GM23338 (cell line): ENCODE results near the gene TRIM59. TPM values are rescaled to one million over a fixed set of nuclear protein-coding genes. Genes with fewer than 3 reads are reported as not detected.

Experiments
- ATAC-seq: fragments of 200-7000 bp; cut with Tn5 transposase; 3 replicates; pipeline ENCODE4 v1.9.1; 2020
- DNase-seq: peaks from one replicate; pipeline ENCODE4 v3.0.0-alpha.2; 2015; ENCODE audit warnings: low spot score
- H2AFZ ChIP-seq: fragments of 200-600 bp; sonication (generic); 2 replicates; pipeline ENCODE4 v1.8.0; 2016; ENCODE audit warnings: antibody characterized with exemption, mild to moderate bottlenecking, moderate library complexity
- H3F3A ChIP-seq: fragments of 200-600 bp; sonication (generic); replicated peaks from 2 replicates; pipeline ENCODE4 v1.8.0; 2017; ENCODE audit warnings: antibody characterized with exemption, mixed run types, low read depth
- H3K27ac ChIP-seq: fragments of 200-600 bp; sonication (generic); 2 replicates; pipeline ENCODE4 v1.6.1; 2016; ENCODE audit warnings: low read depth
- H3K27me3 ChIP-seq: fragments of 200-600 bp; sonication (generic); 2 replicates; pipeline ENCODE4 v1.8.0; 2016; ENCODE audit warnings: mild to moderate bottlenecking, mixed run types, moderate library complexity; ENCODE audit not compliant: insufficient read depth
- H3K36me3 ChIP-seq: fragments of 200-600 bp; sonication (generic); 2 replicates; pipeline ENCODE4 v1.8.0; 2016; ENCODE audit warnings: mild to moderate bottlenecking; ENCODE audit not compliant: insufficient read depth
- H3K4me1 ChIP-seq: fragments of 200-600 bp; sonication (generic); 2 replicates; pipeline ENCODE4 v1.8.0; 2016; ENCODE audit warnings: mild to moderate bottlenecking, moderate library complexity; ENCODE audit not compliant: insufficient read depth
- H3K4me2 ChIP-seq: fragments of 200-600 bp; sonication (generic); 2 replicates; pipeline ENCODE4 v1.7.1; 2017; ENCODE audit warnings: mixed run types
- H3K4me3 ChIP-seq: fragments of 200-600 bp; sonication (generic); 2 replicates; pipeline ENCODE4 v1.6.1; 2016; ENCODE audit warnings: mixed run types
- H3K79me2 ChIP-seq: fragments of 200-600 bp; sonication (generic); replicated peaks from 2 replicates; pipeline ENCODE4 v1.8.0; 2017; ENCODE audit warnings: mild to moderate bottlenecking; ENCODE audit not compliant: insufficient read depth
- H3K9me2 ChIP-seq: fragments of 200-600 bp; sonication (generic); 2 replicates; pipeline ENCODE4 v1.8.0; 2017; ENCODE audit not compliant: insufficient read depth
- H4K20me1 ChIP-seq: fragments of 200-600 bp; sonication (generic); replicated peaks from 2 replicates; pipeline ENCODE4 v1.8.0; 2017; ENCODE audit warnings: mild to moderate bottlenecking; ENCODE audit not compliant: insufficient read depth
- H3K27ac Mint-ChIP-seq: 2 replicates; pipeline ENCODE4 v1.8.0; 2020; ENCODE audit warnings: inconsistent platforms, mild to moderate bottlenecking, moderate library complexity, mixed read lengths
- H3K27me3 Mint-ChIP-seq: 3 replicates; pipeline ENCODE4 v1.8.0; 2022; ENCODE audit warnings: low read depth, mild to moderate bottlenecking, moderate library complexity, mixed read lengths, inconsistent platforms; ENCODE audit not compliant: insufficient read depth, poor library complexity
- H3K36me3 Mint-ChIP-seq: 3 replicates; pipeline ENCODE4 v1.8.0; 2021; ENCODE audit warnings: low read depth, mild to moderate bottlenecking, inconsistent platforms, moderate library complexity, mixed read lengths
- H3K4me1 Mint-ChIP-seq: 3 replicates; pipeline ENCODE4 v1.8.0; 2020; ENCODE audit warnings: mild to moderate bottlenecking, inconsistent platforms, mixed read lengths
- H3K4me3 Mint-ChIP-seq: 3 replicates; pipeline ENCODE4 v1.8.0; 2021; ENCODE audit warnings: moderate library complexity, mild to moderate bottlenecking, inconsistent platforms, mixed read lengths
- H3K9me3 Mint-ChIP-seq: 3 replicates; pipeline ENCODE4 v1.8.0; 2020; ENCODE audit warnings: moderate library complexity, mild to moderate bottlenecking, inconsistent platforms, mixed read lengths
- CREB1 ChIP-seq: fragments of 250-450 bp; sonication (Bioruptor Pico); IDR thresholded peaks from 2 replicates; pipeline ENCODE4 v1.5.0; 2020; ENCODE audit warnings: low read depth, mild to moderate bottlenecking, moderate library complexity
- CTCF ChIP-seq, 2 experiments: fragments of 200-600 bp in 1 of 2; sonication (generic) in 1 of 2; conservative IDR thresholded peaks; 2 replicates each; pipeline versions ENCODE4 v1.5.1 to v1.6.1; 2016 to 2017; ENCODE audit warnings: antibody characterized with exemption in 2 of 2, low read depth in 2 of 2, mild to moderate bottlenecking in 2 of 2, moderate library complexity in 1 of 2
- ETS1 ChIP-seq: IDR thresholded peaks from 2 replicates; pipeline ENCODE4 v1.6.1; 2016; ENCODE audit warnings: antibody characterized with exemption
- EZH2 ChIP-seq: fragments of 200-600 bp; sonication (generic); IDR thresholded peaks from one replicate; pipeline ENCODE4 v1.8.0; 2017; ENCODE audit warnings: antibody characterized with exemption, mild to moderate bottlenecking, low read depth; ENCODE audit not compliant: unreplicated experiment
- EZH2phosphoT487 ChIP-seq: fragments of 200-600 bp; sonication (generic); IDR thresholded peaks from one replicate; pipeline ENCODE4 v1.8.1; 2018; ENCODE audit warnings: antibody characterized with exemption; ENCODE audit not compliant: unreplicated experiment
- JUNB ChIP-seq: IDR thresholded peaks from one replicate; pipeline ENCODE4 v1.6.1; 2016; ENCODE audit warnings: antibody characterized with exemption; ENCODE audit not compliant: unreplicated experiment
- NANOG ChIP-seq: IDR thresholded peaks from 2 replicates; pipeline ENCODE4 v1.6.1; 2016; ENCODE audit warnings: antibody characterized with exemption, borderline replicate concordance
- POLR2AphosphoS5 ChIP-seq: IDR thresholded peaks from 2 replicates; pipeline ENCODE4 v1.6.1; 2016; ENCODE audit warnings: antibody characterized with exemption, low read depth
- REST ChIP-seq: IDR thresholded peaks from one replicate; pipeline ENCODE4 v1.6.1; 2018; ENCODE audit warnings: antibody characterized with exemption; ENCODE audit not compliant: unreplicated experiment
- ZNF114 ChIP-seq: fragments of 250-450 bp; sonication (Bioruptor Pico); IDR thresholded peaks from 2 replicates; pipeline ENCODE4 v1.5.0; 2020; ENCODE audit warnings: mild to moderate bottlenecking, moderate library complexity
- ZNF331 ChIP-seq: fragments of 250-450 bp; sonication (Bioruptor Pico); IDR thresholded peaks from 2 replicates; pipeline ENCODE4 v1.5.0; 2020; ENCODE audit warnings: low read depth, mild to moderate bottlenecking, moderate library complexity
- ZNF462 ChIP-seq: fragments of 250-450 bp; sonication (Bioruptor Pico); IDR thresholded peaks from 2 replicates; pipeline ENCODE4 v1.5.0; 2020; ENCODE audit warnings: mild to moderate bottlenecking, moderate library complexity
- polyA plus RNA-seq: library from polyadenylated mRNA; unstranded; fragments of >200 nt; fragmentation: Nextera tagmentation; extraction: Ambion mirVana; gene quantifications from 2 replicates; pipeline ENCODE4 v1.2.1, GENCODE V29; 2016
- total RNA-seq: library from RNA; depleted of rRNA; stranded (reverse); fragments of >200 nt; shearing (Covaris generic); gene quantifications from 2 replicates; pipeline ENCODE4 v1.2.3, GENCODE V29; 2014

TRIM59 gene
- total and polyA plus RNA-seq, 2 experiments from 2014 or later = 46.2 to 98.6 TPM

GRCh38 chr3:160451602-160452001 is 2.0 kb upstream of the TRIM59 start (continued):
- TF ChIP-seq NANOG = no peak
- no peak for TF ChIP-seq ZNF462 (CRISPR knock-in tag)
- no peak for TF ChIP-seq EZH2
- TF ChIP-seq ZNF114 (CRISPR knock-in tag) = no peak

- Histone ChIP-seq H3K27me3 (no peaks in the 10 kb centered on the region), H3K79me2 (peaks cover 33% of the 10 kb centered on the region), H3K4me2 (peak overlapping the region; percentile 82), H3K4me1 (peaks cover 10% of the 10 kb centered on the region), H4K20me1 (peaks cover 3% of the 10 kb centered on the region; the same call in 1 of the 2 replicates), H2AFZ (no peak overlapping the region), H3K4me3 (peak overlapping the region; percentile 65), H3K9me2 (no peaks in the 10 kb centered on the region), H3K36me3 (peaks cover 8% of the 10 kb centered on the region; the same call in 1 of the 2 replicates), H3F3A (no peaks in the 10 kb centered on the region), H3K27ac (peak overlapping the region; percentile 98)
- TF ChIP-seq CTCF (conservative IDR thresholded peaks at IDR 0.05; ENCODE audit: low read depth in 2 of 2) = no peak
- no peak for TF ChIP-seq ZNF331 (CRISPR knock-in tag)
- no peak for TF ChIP-seq EZH2
- TF ChIP-seq CREB1 (CRISPR knock-in tag) = no peak
- TF ChIP-seq REST = no peak
- no peak for TF ChIP-seq POLR2AphosphoS5
- no peak for TF ChIP-seq ETS1
- TF ChIP-seq JUNB = no peak
- no peak for TF ChIP-seq EZH2phosphoT487
- TF ChIP-seq NANOG = no peak
- H3K4me3 Mint-ChIP-seq = peak overlapping the region; percentile 97
- peak overlapping the region; percentile 99 for H3K27ac Mint-ChIP-seq
- no peaks in the 10 kb centered on the region for H3K9me3 Mint-ChIP-seq
- peaks cover 26% of the 10 kb centered on the region for H3K36me3 Mint-ChIP-seq
- H3K27me3 Mint-ChIP-seq = peaks cover 2% of the 10 kb centered on the region
- no peak for ATAC-seq
- H3K4me1 Mint-ChIP-seq = peaks cover 16% of the 10 kb centered on the region
- peak; percentile 35 for DNase-seq
These were observed 1.3 kb upstream of the TRIM59 start for GRCh38 chr3:160450846-160451245.
